GM23338 (cell line): ENCODE measurements around the gene G6PD. TPM values are rescaled to one million over a fixed set of nuclear protein-coding genes. Genes with fewer than 3 reads are reported as not detected.
"Not testable (repeated sequence)": the region's sequence is repeated elsewhere in the genome, so short reads cannot be mapped to it uniquely, and the experiment has no call there.

Experiments
- ATAC-seq: fragments of 200-7000 bp; cut with Tn5 transposase; 3 replicates; pipeline ENCODE4 v1.9.1; 2020
- DNase-seq: peaks from one replicate; pipeline ENCODE4 v3.0.0-alpha.2; 2015; ENCODE audit warnings: low spot score
- H2AFZ ChIP-seq: fragments of 200-600 bp; sonication (generic); 2 replicates; pipeline ENCODE4 v1.8.0; 2016; ENCODE audit warnings: antibody characterized with exemption, mild to moderate bottlenecking, moderate library complexity
- H3F3A ChIP-seq: fragments of 200-600 bp; sonication (generic); replicated peaks from 2 replicates; pipeline ENCODE4 v1.8.0; 2017; ENCODE audit warnings: antibody characterized with exemption, mixed run types, low read depth
- H3K27ac ChIP-seq: fragments of 200-600 bp; sonication (generic); 2 replicates; pipeline ENCODE4 v1.6.1; 2016; ENCODE audit warnings: low read depth
- H3K27me3 ChIP-seq: fragments of 200-600 bp; sonication (generic); 2 replicates; pipeline ENCODE4 v1.8.0; 2016; ENCODE audit warnings: mild to moderate bottlenecking, mixed run types, moderate library complexity; ENCODE audit not compliant: insufficient read depth
- H3K36me3 ChIP-seq: fragments of 200-600 bp; sonication (generic); 2 replicates; pipeline ENCODE4 v1.8.0; 2016; ENCODE audit warnings: mild to moderate bottlenecking; ENCODE audit not compliant: insufficient read depth
- H3K4me1 ChIP-seq: fragments of 200-600 bp; sonication (generic); 2 replicates; pipeline ENCODE4 v1.8.0; 2016; ENCODE audit warnings: mild to moderate bottlenecking, moderate library complexity; ENCODE audit not compliant: insufficient read depth
- H3K4me2 ChIP-seq: fragments of 200-600 bp; sonication (generic); 2 replicates; pipeline ENCODE4 v1.7.1; 2017; ENCODE audit warnings: mixed run types
- H3K4me3 ChIP-seq: fragments of 200-600 bp; sonication (generic); 2 replicates; pipeline ENCODE4 v1.6.1; 2016; ENCODE audit warnings: mixed run types
- H3K79me2 ChIP-seq: fragments of 200-600 bp; sonication (generic); replicated peaks from 2 replicates; pipeline ENCODE4 v1.8.0; 2017; ENCODE audit warnings: mild to moderate bottlenecking; ENCODE audit not compliant: insufficient read depth
- H3K9me2 ChIP-seq: fragments of 200-600 bp; sonication (generic); 2 replicates; pipeline ENCODE4 v1.8.0; 2017; ENCODE audit not compliant: insufficient read depth
- H4K20me1 ChIP-seq: fragments of 200-600 bp; sonication (generic); replicated peaks from 2 replicates; pipeline ENCODE4 v1.8.0; 2017; ENCODE audit warnings: mild to moderate bottlenecking; ENCODE audit not compliant: insufficient read depth
- H3K27ac Mint-ChIP-seq: 2 replicates; pipeline ENCODE4 v1.8.0; 2020; ENCODE audit warnings: inconsistent platforms, mild to moderate bottlenecking, moderate library complexity, mixed read lengths
- H3K27me3 Mint-ChIP-seq: 3 replicates; pipeline ENCODE4 v1.8.0; 2022; ENCODE audit warnings: low read depth, mild to moderate bottlenecking, moderate library complexity, mixed read lengths, inconsistent platforms; ENCODE audit not compliant: insufficient read depth, poor library complexity
- H3K36me3 Mint-ChIP-seq: 3 replicates; pipeline ENCODE4 v1.8.0; 2021; ENCODE audit warnings: low read depth, mild to moderate bottlenecking, inconsistent platforms, moderate library complexity, mixed read lengths
- H3K4me1 Mint-ChIP-seq: 3 replicates; pipeline ENCODE4 v1.8.0; 2020; ENCODE audit warnings: mild to moderate bottlenecking, inconsistent platforms, mixed read lengths
- H3K4me3 Mint-ChIP-seq: 3 replicates; pipeline ENCODE4 v1.8.0; 2021; ENCODE audit warnings: moderate library complexity, mild to moderate bottlenecking, inconsistent platforms, mixed read lengths
- H3K9me3 Mint-ChIP-seq: 3 replicates; pipeline ENCODE4 v1.8.0; 2020; ENCODE audit warnings: moderate library complexity, mild to moderate bottlenecking, inconsistent platforms, mixed read lengths
- EZH2 ChIP-seq: fragments of 200-600 bp; sonication (generic); IDR thresholded peaks from one replicate; pipeline ENCODE4 v1.8.0; 2017; ENCODE audit warnings: antibody characterized with exemption, mild to moderate bottlenecking, low read depth; ENCODE audit not compliant: unreplicated experiment
- EZH2phosphoT487 ChIP-seq: fragments of 200-600 bp; sonication (generic); IDR thresholded peaks from one replicate; pipeline ENCODE4 v1.8.1; 2018; ENCODE audit warnings: antibody characterized with exemption; ENCODE audit not compliant: unreplicated experiment
- JUNB ChIP-seq: IDR thresholded peaks from one replicate; pipeline ENCODE4 v1.6.1; 2016; ENCODE audit warnings: antibody characterized with exemption; ENCODE audit not compliant: unreplicated experiment
- NANOG ChIP-seq: IDR thresholded peaks from 2 replicates; pipeline ENCODE4 v1.6.1; 2016; ENCODE audit warnings: antibody characterized with exemption, borderline replicate concordance
- REST ChIP-seq: IDR thresholded peaks from one replicate; pipeline ENCODE4 v1.6.1; 2018; ENCODE audit warnings: antibody characterized with exemption; ENCODE audit not compliant: unreplicated experiment
- polyA plus RNA-seq: library from polyadenylated mRNA; unstranded; fragments of >200 nt; fragmentation: Nextera tagmentation; extraction: Ambion mirVana; gene quantifications from 2 replicates; pipeline ENCODE4 v1.2.1, GENCODE V29; 2016
- total RNA-seq: library from RNA; depleted of rRNA; stranded (reverse); fragments of >200 nt; shearing (Covaris generic); gene quantifications from 2 replicates; pipeline ENCODE4 v1.2.3, GENCODE V29; 2014

The G6PD gene
- total and polyA plus RNA-seq, 2 experiments from 2014 or later: 14.4 to 66.7 TPM

- H3K4me1 ChIP-seq: peaks cover 11% of the 10 kb centered on the region
- DNase-seq (no peak), ATAC-seq (no peak)
- no peaks in the 10 kb centered on the region for H3K36me3 ChIP-seq
- no peaks in the 10 kb centered on the region for H3K79me2 ChIP-seq
- TF ChIP-seq EZH2 (no peak), EZH2phosphoT487 (no peak), JUNB (no peak), NANOG (no peak), REST (no peak)
- no peaks in the 10 kb centered on the region for H3K27me3 ChIP-seq
- no peaks in the 10 kb centered on the region for H3K9me2 ChIP-seq
- no peak overlapping the region for H3K27ac Mint-ChIP-seq
- peaks cover 14% of the 10 kb centered on the region for H3K36me3 Mint-ChIP-seq
- no peak overlapping the region for H3K4me3 Mint-ChIP-seq
- no peak overlapping the region for H3K27ac ChIP-seq
- no peaks in the 10 kb centered on the region for H3K27me3 Mint-ChIP-seq
- peaks cover 24% of the 10 kb centered on the region; the same call in 2 of the 3 replicates for H3K9me3 Mint-ChIP-seq
- H3K4me1 Mint-ChIP-seq: peaks cover 23% of the 10 kb centered on the region
- H3K4me3 ChIP-seq: no peak overlapping the region
- no peaks in the 10 kb centered on the region for H3F3A ChIP-seq
- H3K4me2 ChIP-seq: no peak overlapping the region
- H2AFZ ChIP-seq: no peak overlapping the region
- H4K20me1 ChIP-seq: no peaks in the 10 kb centered on the region
Observed at GRCh38 chrX:154592505-154592904, 45.9 kb upstream of the G6PD start.

GRCh38 chrX:154590415-154590814 is 43.8 kb upstream of the G6PD start:
- H3K27me3 Mint-ChIP-seq, H3K4me2 ChIP-seq: not testable (repeated sequence)

GRCh38 chrX:154584585-154585183 is 38.0 kb upstream of the G6PD start, which contains the start of gene CTAG1A:
Gene CTAG1A, plus strand, starts transcription at chrX:154585133. Its CDS starts 74 bp downstream, at chrX:154585207.
- not testable (repeated sequence) for H3K4me3 Mint-ChIP-seq, H4K20me1 ChIP-seq, H2AFZ ChIP-seq, H3K27me3 ChIP-seq, H3K9me2 ChIP-seq, DNase-seq, H3K27ac Mint-ChIP-seq, H3K4me3 ChIP-seq, H3K36me3 ChIP-seq, H3K4me2 ChIP-seq, ATAC-seq, H3F3A ChIP-seq, H3K36me3 Mint-ChIP-seq, H3K4me1 ChIP-seq, H3K27me3 Mint-ChIP-seq, H3K9me3 Mint-ChIP-seq, H3K4me1 Mint-ChIP-seq, H3K27ac ChIP-seq, H3K79me2 ChIP-seq

More at GRCh38 chrX:154590415-154590814, 43.8 kb upstream of the G6PD start:
- not testable (repeated sequence) for H3K4me1 ChIP-seq, H2AFZ ChIP-seq, H3K4me3 Mint-ChIP-seq, H4K20me1 ChIP-seq, H3K79me2 ChIP-seq, H3F3A ChIP-seq, H3K27me3 ChIP-seq, H3K4me1 Mint-ChIP-seq, H3K36me3 Mint-ChIP-seq, H3K4me3 ChIP-seq, H3K27ac ChIP-seq, H3K36me3 ChIP-seq, DNase-seq, H3K9me2 ChIP-seq, H3K27ac Mint-ChIP-seq
- ATAC-seq: peak; percentile 38; the same call in 1 of the 3 replicates
- peaks cover 15% of the 10 kb centered on the region; the same call in 1 of the 3 replicates for H3K9me3 Mint-ChIP-seq

GRCh38 chrX:154582994-154583393 is 36.3 kb upstream of the G6PD start:
- not testable (repeated sequence) for H3K9me3 Mint-ChIP-seq, H3K9me2 ChIP-seq, H3K4me3 ChIP-seq, DNase-seq, H3F3A ChIP-seq, H3K4me1 Mint-ChIP-seq, H3K4me3 Mint-ChIP-seq, ATAC-seq, H3K36me3 Mint-ChIP-seq, H3K79me2 ChIP-seq, H3K27me3 Mint-ChIP-seq, H4K20me1 ChIP-seq, H3K36me3 ChIP-seq, H3K4me1 ChIP-seq, H3K27ac ChIP-seq, H3K27ac Mint-ChIP-seq, H3K4me2 ChIP-seq, H3K27me3 ChIP-seq, H2AFZ ChIP-seq

GRCh38 chrX:154575076-154575475 is 28.4 kb upstream of the G6PD start:
- not testable (repeated sequence) for H3K27me3 Mint-ChIP-seq, H3K36me3 Mint-ChIP-seq, H3K27ac Mint-ChIP-seq, H3K4me1 ChIP-seq, H2AFZ ChIP-seq, H3K27me3 ChIP-seq, H3K36me3 ChIP-seq, H4K20me1 ChIP-seq, H3K27ac ChIP-seq, H3K4me3 ChIP-seq, H3K79me2 ChIP-seq, H3K9me3 Mint-ChIP-seq, DNase-seq, H3K4me1 Mint-ChIP-seq, H3K4me3 Mint-ChIP-seq, H3K4me2 ChIP-seq, H3K9me2 ChIP-seq, H3F3A ChIP-seq
- ATAC-seq: peak; percentile 84
